NCI-H2107 (cell line): ENCODE measurements around the gene GFY.
"Not testable (repeated sequence)": the region's sequence is repeated elsewhere in the genome, so short reads cannot be mapped to it uniquely, and the experiment has no call there.

Experiments
- DNase-seq: peaks from one replicate; lab custom pipeline; 2025; lab: John Stamatoyannopoulos, UW

GFY gene

DNA sequence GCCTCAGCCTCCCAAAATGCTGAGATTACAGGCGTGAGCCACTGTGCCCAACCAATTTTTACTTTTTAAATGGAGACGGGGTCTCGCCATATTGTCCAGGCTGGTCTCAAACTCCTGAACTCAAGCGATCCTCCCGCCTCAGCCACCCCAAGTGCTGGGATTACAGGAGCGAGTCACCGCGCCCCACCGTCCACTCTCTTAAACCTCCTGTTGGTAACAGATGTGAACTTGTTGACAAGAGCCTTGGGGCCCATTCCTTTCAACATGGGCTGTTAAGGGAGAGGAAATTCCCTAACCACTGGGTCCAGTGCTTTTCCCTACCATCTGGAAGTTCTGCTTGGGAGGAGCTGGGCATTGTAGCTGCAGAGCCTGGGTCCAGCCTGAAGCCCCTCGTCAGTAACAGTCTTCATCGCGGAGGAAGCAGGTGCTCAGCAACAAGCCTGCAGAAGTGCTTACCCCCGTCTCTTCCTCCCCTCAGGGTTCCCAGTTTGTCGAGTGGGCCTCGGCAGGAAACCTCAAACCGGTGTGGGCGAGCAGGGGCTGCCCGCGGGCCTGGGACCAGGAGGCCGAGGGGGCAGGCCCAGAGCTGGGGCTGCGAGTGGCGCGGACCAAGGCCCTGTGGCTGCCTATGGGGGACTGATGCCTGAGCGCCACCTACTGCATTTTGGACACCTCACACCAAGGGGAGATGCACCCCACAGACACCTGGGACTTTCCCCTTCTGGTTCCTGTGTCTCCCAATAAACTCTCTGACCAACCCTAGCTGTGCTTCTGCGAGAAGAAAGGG, 44.8 kb downstream of the GFY start:
- DNase-seq = no peak

DNA sequence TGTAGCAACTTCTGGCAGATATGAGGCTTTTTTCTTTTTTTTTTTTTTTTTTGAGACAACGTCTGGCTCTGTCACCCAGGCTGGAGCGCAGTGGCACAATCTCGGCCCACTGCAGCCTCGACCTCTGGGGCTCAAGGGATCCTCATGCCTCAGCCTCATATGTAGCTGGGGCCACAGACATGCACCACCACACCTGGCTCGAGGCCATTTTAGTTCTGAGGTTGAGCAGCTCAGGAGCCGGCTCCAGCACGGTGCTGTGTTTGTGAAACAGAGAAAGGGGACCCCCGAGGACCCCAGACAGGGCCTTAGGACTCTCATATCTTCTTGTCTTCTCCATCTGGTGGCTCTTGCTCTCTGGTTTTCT, 45.4 kb downstream of the GFY start:
- DNase-seq = no peak

DNA sequence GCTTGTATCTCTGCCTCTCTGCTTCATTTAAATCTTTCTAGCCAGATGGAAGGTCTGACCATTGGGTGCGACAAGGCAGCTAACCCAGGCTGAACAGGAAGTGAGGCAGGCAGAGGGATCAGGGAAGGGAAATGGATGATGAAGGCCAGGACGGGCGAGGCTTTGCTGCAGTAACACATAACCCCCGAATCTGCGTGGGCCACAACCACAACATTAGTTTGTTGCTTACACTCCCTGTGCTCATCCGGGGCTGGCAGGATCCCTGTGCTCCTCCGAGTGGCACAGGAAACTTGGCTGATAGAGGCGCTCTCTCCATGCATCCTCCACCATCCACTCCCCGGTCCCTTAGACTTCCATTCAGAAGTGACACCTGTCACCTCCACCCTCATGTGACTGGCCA, 47.7 kb downstream of the GFY start:
- no peak for DNase-seq

DNA sequence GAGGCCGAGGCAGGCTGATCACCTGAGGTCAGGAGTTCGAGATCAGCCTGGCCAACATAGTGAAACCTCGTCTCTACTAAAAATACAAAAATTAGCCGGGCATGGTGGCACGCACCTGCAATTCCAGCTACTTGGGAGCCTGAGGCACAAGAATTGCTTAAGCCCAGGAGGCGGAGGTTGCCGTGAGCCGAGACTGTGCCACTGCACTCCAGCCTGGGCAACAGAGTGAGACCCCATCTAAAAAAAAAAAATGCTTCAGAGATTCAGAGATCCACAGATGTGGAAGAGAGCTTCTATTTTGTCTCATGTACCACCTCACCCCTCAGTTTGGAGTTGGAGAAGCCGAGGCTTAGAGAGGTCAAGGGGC, 48.3 kb downstream of the GFY start:
- not testable (repeated sequence) for DNase-seq

DNA sequence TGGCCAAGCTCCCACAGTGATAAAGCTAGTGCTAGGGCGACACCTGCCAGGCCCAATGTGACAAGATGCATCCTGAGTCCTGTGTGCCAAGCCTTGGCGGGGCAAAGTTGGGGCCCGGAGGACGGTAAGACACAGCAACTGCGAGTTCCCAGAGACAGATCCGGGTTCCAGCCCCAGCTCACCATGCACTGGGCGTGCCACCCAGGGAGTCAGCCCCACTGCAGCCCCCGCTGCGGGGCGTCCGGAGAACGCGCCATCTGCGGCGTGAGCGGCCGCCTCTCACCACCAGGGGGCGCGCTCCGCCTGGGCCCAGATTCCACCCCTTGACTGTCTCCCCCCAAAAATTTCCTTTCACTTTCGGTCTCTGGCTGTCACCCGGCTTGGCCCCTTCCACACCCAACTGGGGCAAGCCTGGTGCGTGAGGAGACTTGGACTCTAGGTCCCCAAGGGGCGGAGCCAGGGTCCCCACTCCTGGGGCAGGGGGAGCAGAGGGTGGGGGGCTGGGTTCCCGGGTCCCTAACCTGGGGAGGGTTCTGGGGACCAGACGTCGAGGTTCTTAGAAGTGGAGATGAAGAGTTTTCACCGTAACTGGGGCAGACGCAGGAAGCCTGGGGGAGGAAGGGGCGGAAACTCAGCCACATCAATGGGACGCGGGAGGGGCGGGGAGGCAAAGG, 48.8 kb downstream of the GFY start, which contains the start of gene FLT3LG:
Gene FLT3LG, plus strand, starts transcription at position 348 of the 674 bp plus-strand sequence. CDS start 425 bp downstream, outside the sequence.
- DNase-seq = peak; percentile 68

DNA sequence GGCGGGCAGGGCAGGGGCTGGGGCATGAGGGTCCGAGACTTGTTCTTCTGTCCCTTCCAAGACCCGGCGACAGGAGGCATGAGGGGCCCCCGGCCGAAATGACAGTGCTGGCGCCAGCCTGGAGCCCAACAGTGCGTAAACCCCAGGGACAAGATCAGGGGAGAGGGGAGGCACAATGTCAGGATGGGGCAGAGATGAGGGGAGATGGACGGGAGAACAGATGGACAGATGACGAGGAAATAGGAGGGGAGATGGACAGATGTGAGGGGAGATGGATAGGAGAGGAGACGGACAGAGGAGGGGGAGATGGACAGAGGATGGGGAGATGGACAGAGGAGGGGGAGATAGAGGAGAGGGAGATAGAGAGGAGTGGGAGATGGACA, 49.3 kb downstream of the GFY start:
- no peak for DNase-seq

DNA sequence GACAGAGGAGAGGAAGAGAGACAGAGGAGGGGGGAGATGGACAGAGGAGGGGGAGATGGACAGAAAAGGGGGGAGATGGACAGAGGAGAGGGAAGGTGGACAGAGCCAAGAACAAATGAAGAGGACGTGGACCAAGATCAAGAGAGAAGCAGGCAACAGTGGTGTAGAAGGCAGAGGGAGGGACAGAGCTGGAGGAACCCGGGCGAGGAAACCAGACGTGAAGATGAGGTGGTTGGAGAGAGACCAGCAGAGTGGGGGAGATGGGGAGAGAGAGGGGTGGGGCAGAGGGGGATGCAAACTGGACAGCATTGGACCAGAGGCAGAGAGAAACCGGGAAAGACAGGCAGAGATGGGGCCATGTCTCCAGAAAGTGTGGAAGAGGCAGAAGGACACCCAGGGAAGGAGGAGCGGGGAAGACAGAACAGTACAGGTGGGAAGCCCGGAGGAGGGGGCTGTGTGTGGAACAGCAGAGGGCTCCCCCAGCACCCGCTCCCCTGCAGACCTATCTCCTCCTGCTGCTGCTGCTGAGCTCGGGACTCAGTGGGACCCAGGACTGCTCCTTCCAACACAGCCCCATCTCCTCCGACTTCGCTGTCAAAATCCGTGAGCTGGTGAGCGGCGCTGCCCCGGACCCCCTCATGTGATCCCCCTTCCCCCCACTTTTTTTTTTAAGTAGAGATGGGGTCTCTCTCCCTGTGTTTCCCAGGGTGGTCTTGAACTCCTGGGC, 50.2 kb downstream of the GFY start:
- no peak for DNase-seq

DNA sequence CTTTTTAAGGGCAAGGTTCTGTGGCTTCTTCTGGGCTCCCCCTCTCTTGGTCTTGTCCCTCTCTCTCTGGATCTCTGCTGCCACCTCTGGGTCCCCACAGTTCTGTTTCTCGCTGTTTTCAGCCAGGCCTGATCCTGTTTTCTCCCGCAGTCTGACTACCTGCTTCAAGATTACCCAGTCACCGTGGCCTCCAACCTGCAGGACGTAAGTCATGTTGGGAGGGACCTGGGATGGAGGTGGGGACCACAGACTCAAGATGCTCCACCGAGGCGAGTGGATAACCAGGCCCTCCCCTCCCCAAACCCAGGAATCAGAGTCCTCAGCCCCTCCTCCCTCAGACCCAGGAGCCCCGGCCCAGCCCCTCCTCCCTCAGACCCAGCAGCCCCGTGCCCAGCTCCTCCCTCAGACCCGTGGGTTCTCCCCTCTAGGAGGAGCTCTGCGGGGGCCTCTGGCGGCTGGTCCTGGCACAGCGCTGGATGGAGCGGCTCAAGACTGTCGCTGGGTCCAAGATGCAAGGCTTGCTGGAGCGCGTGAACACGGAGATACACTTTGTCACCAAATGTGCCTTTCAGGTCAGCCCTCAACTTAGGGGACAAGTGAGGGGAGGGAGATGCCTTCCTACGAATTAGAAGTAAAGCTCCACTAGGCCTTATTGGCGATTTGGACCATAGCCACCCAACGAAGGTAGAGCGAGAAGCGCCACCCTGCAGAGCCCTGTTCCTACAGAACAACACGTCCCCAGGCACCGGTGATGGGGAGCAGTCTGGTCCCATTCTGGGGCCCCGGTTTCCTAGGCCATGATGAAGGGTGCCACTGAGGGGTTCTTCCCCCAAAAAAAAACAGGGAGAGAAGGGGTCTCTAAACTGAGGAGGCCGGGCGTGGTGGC, 51.0 kb downstream of the GFY start:
- DNase-seq = no peak
